HG03432 (cell line): Measurements from ENCODE around the gene DCHS2.

ENCODE experiments used
- ATAC-seq: cut with Tn5 transposase; IDR thresholded peaks from one replicate; pipeline ENCODE4 v1.9.1; 2021; ENCODE audit warnings: mild to moderate bottlenecking, moderate library complexity; ENCODE audit not compliant: unreplicated experiment

Gene DCHS2

GRCh38 chr4:154452798-154453346 is 38.7 kb downstream of the DCHS2 start:
- ATAC-seq, result no peak

- ATAC-seq, result no peak
Observed at GRCh38 chr4:154450966-154451365, 40.6 kb downstream of the DCHS2 start.

DNA sequence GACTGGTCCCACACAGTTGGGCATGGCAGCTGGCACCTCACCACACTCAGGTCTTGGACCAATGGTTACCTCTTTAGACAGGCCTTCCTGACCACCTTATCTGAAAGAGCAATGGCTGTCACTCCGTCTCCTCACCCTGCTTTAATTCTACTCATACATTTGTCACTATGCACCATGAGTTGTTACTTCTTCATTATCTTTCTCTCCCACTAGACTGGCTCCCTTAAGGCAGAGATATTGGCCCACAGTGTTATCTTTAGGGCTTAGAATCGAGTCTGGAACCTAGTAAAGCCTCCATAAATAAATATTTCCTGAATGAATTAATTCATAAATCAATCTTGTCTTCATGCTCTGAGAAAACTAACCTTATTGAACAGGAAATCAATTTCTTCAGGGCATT is 46.6 kb downstream of the DCHS2 start:
- no peak for ATAC-seq

DNA sequence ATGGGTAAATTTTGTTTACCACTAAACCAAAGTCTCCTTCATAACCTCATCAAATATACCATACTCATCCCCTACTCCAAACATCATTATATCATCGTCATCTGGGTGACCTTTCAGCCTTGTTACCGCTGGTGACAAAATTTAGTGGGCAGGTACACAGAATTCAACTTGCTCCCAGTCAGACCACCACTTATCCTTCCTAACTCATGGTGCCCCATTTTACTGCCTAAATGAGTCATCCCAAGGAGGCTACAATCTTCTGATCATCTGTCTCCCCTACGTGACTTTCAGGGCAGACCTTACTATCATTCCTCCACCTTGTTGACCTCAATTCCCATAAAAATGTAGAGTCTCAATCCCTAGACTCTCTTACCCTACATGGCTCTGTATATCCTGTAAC is 49.6 kb downstream of the DCHS2 start:
- ATAC-seq, result no peak

GRCh38 chr4:154441124-154441523 is 50.5 kb downstream of the DCHS2 start:
- ATAC-seq, result no peak

GRCh38 chr4:154439224-154439623 is 52.4 kb downstream of the DCHS2 start:
- ATAC-seq, result no peak

DNA sequence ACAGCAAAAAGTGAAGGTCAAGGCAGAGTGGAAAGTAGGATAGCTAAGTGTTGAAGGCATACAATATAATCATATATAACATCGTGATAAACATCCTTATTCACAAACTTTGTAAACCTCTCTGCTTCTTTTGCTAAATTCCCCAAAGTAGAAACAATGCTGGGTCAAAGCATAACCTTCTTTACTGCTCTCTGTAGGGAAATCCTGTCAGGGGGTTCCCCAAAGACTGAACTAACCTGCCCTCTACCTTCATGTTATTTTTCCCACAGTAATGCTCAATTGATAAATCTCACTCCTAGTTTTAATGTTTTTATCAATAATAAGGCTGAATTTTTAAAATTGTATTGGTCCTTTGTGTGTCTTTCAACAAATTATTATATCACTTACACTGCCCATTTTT is 55.7 kb downstream of the DCHS2 start:
- peak; percentile 62 for ATAC-seq

DNA sequence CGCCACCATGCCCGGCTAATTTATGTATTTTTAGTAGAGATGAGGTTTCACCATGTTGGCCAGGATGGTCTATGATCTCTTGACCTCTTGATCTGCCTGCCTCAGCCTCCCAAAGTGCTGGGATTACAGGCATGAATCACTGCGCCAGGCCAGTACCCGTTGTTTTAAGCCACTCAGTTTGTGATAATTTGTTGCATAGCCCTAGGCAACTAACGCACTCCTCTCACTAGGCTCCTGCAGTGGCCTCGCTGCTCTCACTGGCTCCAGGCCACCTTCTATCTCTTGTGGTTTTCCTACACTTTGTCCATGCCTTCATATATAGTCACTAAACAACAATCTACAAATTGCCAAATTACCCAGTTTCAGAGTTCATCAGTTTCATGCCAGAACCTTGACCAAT is 58.1 kb downstream of the DCHS2 start:
- no peak for ATAC-seq

DNA sequence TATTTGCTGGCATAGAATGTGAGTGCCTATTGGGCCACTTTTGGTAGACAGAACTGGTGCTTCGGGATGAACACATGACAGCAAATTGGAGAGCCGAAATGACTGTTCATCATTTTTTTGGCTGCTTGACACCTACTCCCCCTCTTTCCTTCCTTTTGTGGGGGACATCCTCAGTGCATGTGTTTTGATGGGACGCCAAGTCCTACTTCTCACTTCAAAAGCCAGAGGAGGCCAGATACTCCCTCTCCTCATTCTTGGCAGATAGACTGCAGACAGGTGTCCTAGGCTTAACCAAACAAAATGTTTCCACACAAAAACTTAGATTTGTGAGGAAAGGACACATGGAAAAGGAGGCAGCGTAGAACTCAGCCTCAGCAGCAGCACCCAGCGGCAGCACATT is 62.4 kb downstream of the DCHS2 start:
- no peak for ATAC-seq

- no peak for ATAC-seq
Observed at GRCh38 chr4:154427149-154427548, 64.5 kb downstream of the DCHS2 start.

- no peak for ATAC-seq
Observed at GRCh38 chr4:154425514-154425913, 66.1 kb downstream of the DCHS2 start.

GRCh38 chr4:154424810-154425484 is 66.7 kb downstream of the DCHS2 start:
- ATAC-seq, result no peak

GRCh38 chr4:154422152-154422551 is 69.4 kb downstream of the DCHS2 start:
- peak; percentile 40 for ATAC-seq

DNA sequence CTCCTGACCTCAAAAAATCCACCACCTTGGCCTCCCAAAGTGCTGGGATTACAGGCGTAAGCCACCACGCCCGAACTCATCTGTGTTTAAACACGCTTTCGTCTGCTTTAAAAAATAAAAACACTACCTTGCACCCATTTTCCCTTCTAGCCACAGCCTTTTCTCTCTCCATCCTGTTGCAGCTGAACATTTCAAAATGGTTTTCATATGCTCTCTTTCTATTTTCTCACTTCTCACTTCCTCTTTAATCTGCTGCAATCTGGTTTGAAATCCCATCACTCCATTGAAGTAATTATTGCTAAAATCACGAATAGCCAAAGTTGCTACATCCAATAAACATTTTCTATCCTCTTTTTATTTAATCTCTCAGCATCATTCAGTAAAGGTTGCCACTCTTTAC is 70.0 kb downstream of the DCHS2 start:
- ATAC-seq, result peak; percentile 58

- ATAC-seq, result no peak
Observed at GRCh38 chr4:154417373-154417673, 74.3 kb downstream of the DCHS2 start.

DNA sequence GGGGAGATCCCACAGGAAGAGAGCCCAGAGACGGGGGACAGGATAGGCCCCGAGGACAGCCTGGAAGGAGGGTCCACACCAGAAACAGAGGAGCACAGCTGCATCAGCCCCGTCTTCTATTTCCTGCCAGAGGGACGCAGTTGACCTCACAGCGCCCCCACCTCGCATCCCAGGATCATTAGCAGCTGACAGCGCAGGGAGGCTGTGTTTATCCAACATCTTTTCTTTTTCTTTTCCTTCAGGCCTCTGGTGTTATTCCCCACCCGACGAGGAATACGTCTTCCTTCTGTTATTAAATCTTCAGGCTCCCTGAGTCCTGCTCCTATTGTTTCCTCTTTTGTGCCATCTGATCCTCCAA is 75.4 kb downstream of the DCHS2 start:
- ATAC-seq, result peak; percentile 47

GRCh38 chr4:154415313-154415712 is 76.3 kb downstream of the DCHS2 start:
- no peak for ATAC-seq

- ATAC-seq, result no peak
Observed at GRCh38 chr4:154414796-154415195, 76.8 kb downstream of the DCHS2 start.

GRCh38 chr4:154414371-154414770 is 77.2 kb downstream of the DCHS2 start:
- ATAC-seq, result no peak

DNA sequence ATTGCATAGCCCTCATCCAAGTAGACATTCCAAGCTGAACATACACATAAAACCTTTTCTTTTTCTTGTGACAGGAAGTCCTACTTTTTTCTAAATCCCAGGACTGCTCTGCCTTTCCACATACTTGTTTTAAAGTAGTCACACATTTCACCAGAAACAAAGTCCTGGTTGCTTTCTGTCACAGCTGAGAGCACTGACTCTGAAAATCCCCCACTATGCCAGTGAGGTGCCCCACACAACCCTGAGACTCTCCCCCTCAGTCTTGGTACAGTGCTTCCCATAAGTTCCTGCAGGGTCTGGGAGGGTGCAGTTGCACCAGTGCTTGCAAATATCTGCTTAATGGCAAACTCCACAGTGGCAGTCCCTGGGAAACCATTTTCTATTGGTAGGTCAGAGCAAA is 84.2 kb downstream of the DCHS2 start:
- ATAC-seq, result no peak

DNA sequence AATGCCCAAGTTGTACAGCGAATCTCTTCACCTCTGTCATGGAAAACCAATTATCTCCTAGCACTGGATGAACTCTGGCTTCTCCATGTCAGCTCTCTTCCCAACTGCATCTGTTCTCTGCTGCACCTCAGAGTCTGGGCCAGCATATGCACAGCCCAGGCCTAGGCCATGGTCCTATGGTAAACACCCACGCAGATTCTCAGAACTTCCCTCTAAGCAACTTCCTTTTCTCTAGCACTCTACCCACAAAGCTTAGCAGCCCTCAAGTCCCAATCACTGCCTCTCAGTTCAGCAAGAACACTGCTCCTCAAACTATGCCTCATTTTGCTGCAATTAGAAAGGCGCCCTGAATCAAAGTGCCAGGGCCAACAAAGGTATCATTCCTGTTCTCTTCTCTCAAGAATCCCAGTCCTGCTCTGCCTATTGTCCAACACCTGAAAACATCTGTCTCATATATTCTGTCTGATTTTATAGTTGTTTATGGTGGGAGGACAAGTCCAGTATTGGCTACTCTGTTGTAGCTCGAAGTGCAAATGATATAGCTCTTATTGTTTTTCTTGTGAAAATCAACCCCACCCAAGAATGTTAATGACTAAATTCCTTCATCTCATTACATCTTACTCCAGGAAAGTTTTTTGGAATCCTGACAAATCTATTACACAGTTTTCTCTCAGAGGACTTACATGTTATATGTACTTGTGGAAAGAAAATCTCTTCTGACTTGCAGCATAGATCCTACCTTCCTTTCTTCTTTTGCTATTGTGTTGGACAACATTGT is 85.4 kb downstream of the DCHS2 start:
- ATAC-seq, result peak; percentile 96

DNA sequence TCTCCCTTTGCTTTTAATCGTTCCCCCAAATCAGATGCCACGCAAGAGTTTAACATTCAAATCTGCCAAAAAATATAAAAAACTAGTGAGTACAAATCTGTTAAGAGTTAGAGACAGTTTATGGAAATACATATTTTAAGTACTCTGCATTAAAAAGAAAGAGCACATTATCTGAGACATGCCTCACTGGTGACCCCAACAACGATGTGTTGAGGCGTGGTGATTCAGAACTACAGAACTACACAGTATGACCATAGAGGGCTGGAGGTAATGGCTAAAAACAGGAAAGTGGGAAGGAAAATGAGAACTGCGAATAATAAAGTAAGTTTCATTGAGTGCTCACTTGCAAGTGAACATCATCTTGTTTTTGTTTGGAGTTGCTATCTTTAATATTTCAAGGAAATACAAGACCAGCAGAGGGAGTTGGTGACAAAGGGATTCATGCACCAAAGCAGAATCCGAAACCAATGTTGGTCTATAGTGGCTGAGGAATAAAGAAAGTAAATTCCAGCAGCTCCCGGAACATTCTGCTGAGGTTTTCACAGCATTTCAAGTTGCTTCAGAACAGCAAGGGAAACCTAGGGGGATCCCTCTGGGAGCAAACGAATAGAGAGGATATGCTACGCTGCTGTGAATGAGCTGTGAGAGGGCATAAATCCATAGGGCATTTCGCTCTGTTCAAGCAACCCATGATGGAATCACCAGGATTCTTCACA is 92.2 kb downstream of the DCHS2 start:
- ATAC-seq, result no peak
